Right lobe of liver (tissue), 4 donors: Measurements from ENCODE around the gene ABHD2.
"Not testable (repeated sequence)": the region's sequence is repeated elsewhere in the genome, so short reads cannot be mapped to it uniquely, and the experiment has no call there.

Experiments
- CTCF ChIP-seq, 4 donors: fragments of 200-600 bp in 3 of 4; fragments of 450-650 bp in 1 of 4; IDR thresholded peaks; one replicate each; pipeline versions ENCODE4 v1.5.1 to v1.8.0; 2016 to 2022; ENCODE audit warnings: antibody characterized with exemption in 4 of 4, mild to moderate bottlenecking in 2 of 4
- POLR2A ChIP-seq: fragments of 450-650 bp; IDR thresholded peaks from one replicate; pipeline ENCODE4 v1.6.1; 2017; ENCODE audit warnings: antibody characterized with exemption, mild to moderate bottlenecking
- donor health status: DM: no; HTN: no; CAD: no.
- donor health status: DM: no; HTN: no; CAD: no.
- donor health status: DM: no; HTN: yes; CAD: no.

DNA sequence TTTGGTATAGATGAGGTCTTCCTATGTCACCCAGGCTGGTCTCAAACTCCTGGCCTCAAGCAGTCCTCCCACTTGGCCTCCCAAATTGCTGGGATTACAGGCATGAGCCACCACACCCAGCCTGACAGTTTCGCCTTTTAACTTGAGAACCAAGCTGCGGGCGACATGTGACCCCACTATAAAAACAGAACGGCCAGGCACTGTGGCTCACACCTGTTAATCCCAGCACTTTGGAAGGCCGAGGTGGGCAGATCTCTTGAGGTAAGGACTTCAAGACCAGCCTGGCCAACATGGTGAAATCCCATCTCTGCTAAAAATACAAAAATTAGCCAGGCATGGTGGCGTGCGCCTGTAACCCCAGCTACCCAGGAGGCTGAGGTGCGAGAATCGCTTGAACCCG is 52.9 kb downstream of the ABHD2 start:
- not testable (repeated sequence) for TF ChIP-seq POLR2A; CTCF (IDR thresholded peaks at IDR 0.05)
